Superior temporal gyrus (tissue), 1 donor: ENCODE measurements around the gene NAV2.

Experiments used
- DNase-seq: peaks from one replicate; pipeline ENCODE4 v3.0.0-alpha.2; 2016; ENCODE audit errors: extremely low spot score

NAV2 gene

GRCh38 chr11:19683862-19684491 lies 28.7 kb upstream of the NAV2 start:
- DNase-seq = no peak

DNA sequence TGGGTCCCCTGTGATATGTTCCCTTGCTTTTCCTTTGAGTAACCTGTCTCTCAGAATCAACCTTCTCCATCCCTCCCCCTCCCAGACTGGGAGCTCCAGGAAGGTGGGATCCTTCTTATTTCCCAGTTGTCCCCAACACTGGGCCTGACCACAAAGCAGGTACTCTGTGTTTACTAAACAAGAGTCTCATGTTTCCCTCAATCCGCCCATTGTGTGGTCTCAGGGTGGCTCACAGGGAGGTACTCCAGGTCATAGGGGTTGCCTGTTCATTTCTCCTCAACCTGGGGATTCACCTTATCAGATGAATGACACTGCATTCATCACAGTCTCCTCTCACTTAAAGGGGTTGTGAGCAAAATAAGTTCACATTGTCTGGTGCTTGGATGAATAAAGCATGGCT lies 26.4 kb upstream of the NAV2 start:
- no peak for DNase-seq

DNA sequence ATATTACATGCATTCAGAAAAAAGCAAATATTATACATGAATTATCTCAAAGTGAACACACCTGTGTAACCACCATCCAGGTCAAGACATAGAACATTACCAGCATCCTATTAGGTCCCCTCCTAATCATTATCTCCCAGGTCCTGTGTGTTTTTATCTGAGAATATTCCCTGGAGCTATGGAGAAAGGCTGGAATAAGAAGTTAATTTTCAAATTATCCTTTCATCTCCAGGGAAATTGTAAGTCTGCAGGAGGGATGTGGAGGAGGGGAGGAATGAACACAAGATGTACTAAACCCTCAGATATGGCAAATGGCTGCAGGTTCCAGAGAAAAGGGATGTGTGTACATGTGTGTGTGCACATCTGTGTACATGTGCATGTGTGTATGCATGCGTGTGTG lies 25.2 kb upstream of the NAV2 start:
- no peak for DNase-seq

DNA sequence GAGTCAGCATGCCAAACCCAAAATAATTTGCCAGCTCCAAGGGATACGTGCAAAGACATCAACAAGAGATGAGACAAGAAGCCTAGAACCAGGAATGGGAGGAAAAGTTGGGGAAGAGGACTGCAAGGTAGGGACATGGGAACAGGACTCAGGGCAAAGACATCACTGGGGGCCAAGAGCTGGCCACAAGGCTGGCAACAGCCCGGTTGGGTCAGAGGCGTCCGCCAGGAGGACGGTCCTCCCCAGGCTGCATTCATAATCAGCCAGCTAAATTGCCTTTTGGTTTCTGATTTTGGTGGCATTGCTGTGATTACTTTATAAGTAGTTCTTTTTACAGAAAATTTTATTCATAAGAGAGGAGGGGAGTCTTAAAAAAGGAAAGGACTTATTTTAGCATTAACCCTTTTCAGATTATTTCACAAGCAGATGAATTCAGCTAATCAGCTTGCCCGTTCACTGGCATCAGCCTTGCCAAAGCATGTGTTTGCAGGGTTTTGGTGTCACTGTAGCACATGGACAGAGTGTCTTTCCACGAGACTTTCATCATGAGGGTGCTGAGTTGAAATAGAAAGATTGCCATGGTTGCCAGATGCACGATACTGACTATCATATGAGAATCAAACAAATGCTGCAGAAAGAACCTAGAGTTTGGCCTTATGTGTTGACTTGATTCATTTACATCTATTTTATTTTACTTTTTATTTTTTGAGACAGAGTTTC lies 23.2 kb upstream of the NAV2 start:
- DNase-seq = peak; percentile 62

- no peak for DNase-seq
Measured at GRCh38 chr11:19690885-19691284, 21.8 kb upstream of the NAV2 start.

GRCh38 chr11:19691815-19692500 lies 20.7 kb upstream of the NAV2 start:
- no peak for DNase-seq

DNA sequence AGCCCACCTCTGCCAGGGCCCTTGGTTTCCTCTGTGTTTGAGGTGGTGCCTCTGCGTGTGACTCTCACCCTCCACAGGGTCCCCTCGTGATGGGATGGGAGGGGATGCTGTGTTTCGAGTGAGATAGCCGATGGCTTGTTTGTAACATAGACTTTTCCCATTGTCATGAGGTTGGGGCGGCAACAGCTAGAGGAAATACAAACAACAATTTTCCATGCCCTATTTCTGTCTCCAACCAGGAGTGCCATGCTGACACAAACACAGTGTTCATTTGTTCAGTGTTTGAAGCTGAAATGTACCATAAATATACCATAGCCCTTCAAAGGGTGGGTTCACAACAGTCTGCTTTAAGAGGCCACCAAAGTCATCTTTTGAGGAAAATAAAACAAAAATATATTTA lies 19.5 kb upstream of the NAV2 start:
- no peak for DNase-seq

GRCh38 chr11:19694796-19695345 lies 17.8 kb upstream of the NAV2 start:
- DNase-seq = no peak

DNA sequence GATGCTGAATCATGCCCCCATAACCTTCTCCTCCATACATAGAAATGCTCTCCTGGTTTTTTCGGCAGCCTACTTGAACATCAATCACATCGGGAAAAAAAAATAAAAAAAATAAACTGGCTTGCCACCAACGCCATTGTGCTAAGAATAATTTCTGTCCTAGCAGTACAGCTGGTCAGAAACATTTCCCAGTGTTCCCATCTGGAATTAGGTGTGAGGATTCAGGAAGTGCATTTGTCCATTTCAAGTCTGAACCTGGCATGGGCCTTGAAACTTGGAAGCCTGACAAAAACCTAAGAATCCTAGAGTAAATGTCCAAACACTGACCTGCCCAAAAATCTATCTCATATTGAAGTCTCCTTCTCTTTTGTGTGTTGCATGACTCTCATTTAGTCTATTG lies 16.6 kb upstream of the NAV2 start:
- no peak for DNase-seq

DNA sequence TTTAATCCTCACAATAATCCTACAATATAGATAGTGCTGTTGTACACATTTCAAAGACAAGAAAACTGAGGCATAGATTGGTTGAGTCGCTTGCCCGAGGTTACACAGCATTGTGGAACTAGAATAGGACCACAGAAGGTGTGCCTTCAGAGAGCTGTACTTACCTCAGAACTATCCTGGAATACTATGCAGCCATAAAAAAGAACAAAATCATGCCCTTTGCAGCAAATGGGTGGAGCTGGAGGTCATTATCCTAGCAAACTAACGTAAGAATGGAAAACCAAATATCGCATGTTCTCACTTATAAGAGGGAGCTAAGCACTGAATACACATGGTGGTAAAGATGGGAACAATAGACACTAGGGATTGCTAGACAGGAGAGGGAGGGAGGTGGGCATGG lies 15.7 kb upstream of the NAV2 start:
- DNase-seq = no peak

- DNase-seq = no peak
Measured at GRCh38 chr11:19697721-19698121, 14.9 kb upstream of the NAV2 start.

GRCh38 chr11:19698493-19699292 lies 13.9 kb upstream of the NAV2 start:
- no peak for DNase-seq

DNA sequence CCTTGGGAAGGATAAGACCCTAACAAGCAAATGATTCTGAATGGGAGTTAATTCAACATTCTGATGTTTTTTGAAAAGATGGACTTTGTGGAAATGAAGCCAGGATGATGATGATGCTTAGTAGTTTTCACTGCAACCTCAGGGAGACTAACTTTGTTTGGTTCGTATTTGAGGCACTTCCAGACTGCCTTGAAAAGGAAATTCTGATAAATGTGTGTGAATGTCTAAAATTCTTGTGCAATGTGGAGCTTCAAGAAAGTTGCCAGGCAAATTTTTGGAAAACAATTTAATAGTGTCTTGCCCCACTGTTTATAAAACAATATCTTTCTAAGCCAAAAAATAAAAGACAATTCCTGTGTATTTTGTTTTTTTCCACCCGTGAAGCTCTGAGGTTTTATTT lies 11.2 kb upstream of the NAV2 start:
- no peak for DNase-seq

DNA sequence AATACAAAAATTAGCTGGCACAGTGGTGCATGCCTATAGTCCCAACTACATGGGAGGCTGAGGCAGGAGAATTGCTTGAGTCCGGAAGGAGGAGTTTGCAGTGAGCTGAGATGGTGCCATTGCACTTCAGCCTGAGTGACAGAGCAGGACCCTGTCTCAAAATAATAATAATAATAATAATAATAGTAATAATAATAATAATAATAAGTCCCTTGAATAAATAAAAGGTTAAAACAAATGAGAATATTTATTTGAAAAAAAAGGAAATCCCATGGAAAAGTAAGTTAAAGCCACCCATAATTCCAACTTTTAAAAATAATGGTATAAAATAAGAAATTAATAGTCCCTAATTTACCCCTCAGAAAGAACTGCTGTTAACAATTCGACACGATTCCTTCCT lies 10.0 kb upstream of the NAV2 start:
- no peak for DNase-seq

GRCh38 chr11:19703211-19703610 lies 9.4 kb upstream of the NAV2 start:
- no peak for DNase-seq

- DNase-seq = no peak
Measured at GRCh38 chr11:19704213-19704612, 8.4 kb upstream of the NAV2 start.

GRCh38 chr11:19705936-19706335 lies 6.7 kb upstream of the NAV2 start:
- no peak for DNase-seq

DNA sequence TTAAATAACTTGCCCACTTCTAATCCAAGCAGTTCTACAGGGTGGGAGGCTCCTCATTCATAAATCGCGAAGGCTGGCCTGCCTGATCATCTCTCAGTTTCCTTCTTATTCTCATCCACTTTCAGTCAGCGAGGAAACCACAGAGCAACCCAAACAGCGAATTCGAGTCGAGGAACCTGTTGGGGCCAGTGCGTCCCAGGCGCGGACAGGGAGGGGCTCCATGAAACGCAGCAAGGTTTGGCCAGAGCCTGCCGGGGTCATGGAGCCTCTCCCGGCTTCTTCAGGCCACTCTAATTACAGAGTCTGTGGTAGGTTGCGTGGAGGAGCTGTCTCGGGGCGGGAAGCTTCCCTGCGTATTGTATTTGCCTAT lies 741 bp upstream of the NAV2 start:
- no peak for DNase-seq

DNA sequence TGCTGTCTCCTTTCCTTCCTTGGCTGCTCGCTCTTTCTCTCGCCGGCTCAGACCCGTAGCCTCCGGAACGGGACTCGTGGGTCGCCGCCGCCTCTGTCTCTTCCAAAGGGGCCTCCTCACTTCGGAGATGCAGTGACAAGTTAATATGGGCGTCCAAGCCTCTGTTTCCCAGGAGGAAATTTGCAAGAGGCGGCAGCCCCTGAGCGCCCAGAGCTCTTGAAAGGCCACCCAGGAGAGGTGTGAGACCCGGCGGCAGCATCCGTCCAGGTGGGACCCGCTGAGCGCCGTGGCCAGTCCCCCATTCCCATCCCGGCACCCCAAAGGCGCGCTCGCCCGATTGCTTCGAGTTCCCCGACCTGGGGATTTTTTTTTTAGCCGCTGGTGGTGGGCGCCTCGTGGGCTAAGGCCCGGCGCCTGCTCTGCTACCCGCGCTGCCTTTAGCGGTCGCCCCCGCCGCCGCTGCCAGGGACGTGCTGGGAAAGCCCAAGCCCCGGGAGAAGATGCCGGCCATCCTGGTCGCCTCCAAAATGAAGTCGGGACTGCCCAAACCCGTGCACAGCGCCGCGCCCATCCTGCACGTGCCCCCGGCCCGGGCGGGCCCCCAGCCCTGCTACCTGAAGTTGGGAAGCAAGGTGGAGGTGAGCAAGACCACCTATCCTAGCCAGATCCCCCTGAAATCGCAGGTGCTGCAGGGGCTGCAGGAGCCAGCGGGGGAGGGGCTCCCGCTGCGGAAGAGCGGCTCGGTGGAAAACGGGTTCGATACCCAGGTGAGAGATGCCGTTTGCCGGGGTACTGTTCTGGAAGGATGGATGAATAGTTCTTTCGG lies 772 bp downstream of the NAV2 start:
- no peak for DNase-seq

GRCh38 chr11:19714022-19714386 lies 1.4 kb downstream of the NAV2 start:
- no peak for DNase-seq
